HG03066 (cell line): ENCODE results near the gene CD46.

Experiments
- ATAC-seq: cut with Tn5 transposase; IDR thresholded peaks from one replicate; pipeline ENCODE4 v1.9.1; 2021; ENCODE audit warnings: low read depth; ENCODE audit not compliant: unreplicated experiment

The CD46 gene

GRCh38 chr1:207841901-207842300 lies 90.0 kb downstream of the CD46 start:
- ATAC-seq: no peak

DNA sequence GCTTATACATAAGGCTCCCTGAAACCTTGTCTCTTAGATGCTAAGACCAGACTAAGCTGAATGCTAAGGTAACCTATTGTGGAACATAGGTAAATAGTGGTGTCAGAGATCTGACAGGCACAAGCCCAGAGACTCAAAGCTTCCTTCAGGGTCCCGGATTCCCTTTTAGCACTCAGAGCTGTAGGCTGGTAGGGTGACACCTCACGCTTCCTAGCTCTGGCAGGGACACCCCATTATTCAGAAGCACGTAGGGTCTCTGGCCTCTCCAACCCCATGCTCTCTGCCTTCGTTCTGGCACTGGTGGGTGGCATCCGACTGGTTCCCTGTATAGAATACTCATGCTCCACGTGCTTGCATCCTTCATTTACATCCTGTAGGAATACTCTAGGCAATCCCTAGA lies 90.7 kb downstream of the CD46 start:
- ATAC-seq: no peak

- ATAC-seq: no peak
Measured at GRCh38 chr1:207844371-207844770, 92.5 kb downstream of the CD46 start.
